Measurements from ENCODE around the gene CHP1.
"Not testable (repeated sequence)": the region's sequence is repeated elsewhere in the genome, so short reads cannot be mapped to it uniquely, and the experiment has no call there.

CHP1 gene

DNA sequence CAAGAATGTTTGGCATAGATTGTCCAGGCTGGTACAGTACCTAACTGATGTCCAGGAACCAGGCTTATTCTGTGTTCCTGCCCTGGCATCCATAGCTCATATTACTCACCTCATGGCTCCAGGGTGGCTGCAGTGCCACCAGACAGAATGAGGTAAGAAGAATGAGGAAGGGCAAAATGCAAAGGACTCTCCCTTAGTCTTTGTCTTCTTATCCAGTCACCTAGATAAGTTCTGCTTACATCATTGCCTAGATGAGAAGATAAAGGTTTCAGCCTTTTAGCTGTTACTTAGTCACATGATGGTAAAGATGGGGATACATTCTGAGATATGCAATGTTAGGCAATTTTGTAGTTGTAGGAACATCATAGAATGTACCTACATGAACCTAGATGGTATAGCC, 45.8 kb downstream of the CHP1 start:
- no peak overlapping the region for H3K4me3 ChIP-seq (ENCODE audit: low read length)
- DNase-seq (ENCODE audit: low read depth): no peak
- TF ChIP-seq CTCF (conservative IDR thresholded peaks at IDR 0.05; ENCODE audit: low read depth, low read length): no peak

DNA sequence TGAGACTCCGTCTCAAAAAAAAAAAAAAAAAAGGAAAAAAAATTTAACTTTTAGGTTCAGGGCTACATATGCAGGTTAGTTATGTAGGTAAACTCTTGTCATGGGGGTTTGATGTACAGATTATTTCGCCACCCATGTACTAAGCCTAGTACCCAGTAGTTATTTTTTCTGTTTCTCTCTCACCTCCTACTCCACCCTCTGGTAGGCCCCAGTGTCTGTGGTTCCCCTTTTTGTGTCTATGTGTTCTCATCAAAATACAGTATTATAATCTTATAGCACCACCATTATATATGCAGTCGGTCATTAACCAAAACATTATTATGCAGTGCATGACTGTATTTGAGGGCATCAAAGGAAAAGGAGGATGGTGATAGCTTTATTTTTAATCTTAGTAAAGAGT, 47.3 kb downstream of the CHP1 start:
- no peak overlapping the region for H3K4me3 ChIP-seq (ENCODE audit: low read length)
- TF ChIP-seq CTCF (conservative IDR thresholded peaks at IDR 0.05; ENCODE audit: low read depth, low read length): no peak
- no peak for DNase-seq (ENCODE audit: low read depth)

GRCh38 chr15:41279535-41280283, 48.6 kb downstream of the CHP1 start:
- H3K4me3 ChIP-seq (ENCODE audit: low read length): no peak overlapping the region
- no peak for TF ChIP-seq CTCF (conservative IDR thresholded peaks at IDR 0.05; ENCODE audit: low read depth, low read length)
- DNase-seq (ENCODE audit: low read depth): no peak

GRCh38 chr15:41281236-41281635, 50.2 kb downstream of the CHP1 start:
- peak; percentile 82 for DNase-seq (ENCODE audit: low read depth)
- TF ChIP-seq CTCF (conservative IDR thresholded peaks at IDR 0.05; ENCODE audit: low read depth, low read length): no peak
- H3K4me3 ChIP-seq (ENCODE audit: low read length): no peak overlapping the region

DNA sequence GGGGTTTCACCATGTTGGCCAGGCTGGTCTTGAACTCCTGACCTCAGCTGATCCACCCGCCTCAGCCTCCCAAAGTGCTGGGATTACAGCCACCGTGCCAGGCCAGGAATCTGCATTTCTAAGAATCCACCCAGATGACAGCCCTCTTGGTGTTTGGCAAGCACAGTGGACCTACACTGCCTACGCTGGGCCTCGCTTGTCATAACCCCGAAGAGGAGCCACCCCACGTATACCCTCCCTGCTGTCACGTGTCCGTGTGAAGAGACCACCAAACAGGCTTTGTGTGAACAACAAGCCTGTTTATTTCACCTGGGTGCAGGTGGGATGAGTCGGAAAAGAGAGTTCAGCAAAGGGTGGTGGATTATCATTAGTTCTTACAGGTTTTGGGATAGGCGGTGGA, 51.4 kb downstream of the CHP1 start:
- H3K4me3 ChIP-seq (ENCODE audit: low read length); DNase-seq (ENCODE audit: low read depth): not testable (repeated sequence)

- H3K4me3 ChIP-seq (ENCODE audit: low read length): peak overlapping the region; percentile 96
- DNase-seq (ENCODE audit: low read depth): not testable (repeated sequence)
Observed at GRCh38 chr15:41282980-41283652, 52.0 kb downstream of the CHP1 start.

DNA sequence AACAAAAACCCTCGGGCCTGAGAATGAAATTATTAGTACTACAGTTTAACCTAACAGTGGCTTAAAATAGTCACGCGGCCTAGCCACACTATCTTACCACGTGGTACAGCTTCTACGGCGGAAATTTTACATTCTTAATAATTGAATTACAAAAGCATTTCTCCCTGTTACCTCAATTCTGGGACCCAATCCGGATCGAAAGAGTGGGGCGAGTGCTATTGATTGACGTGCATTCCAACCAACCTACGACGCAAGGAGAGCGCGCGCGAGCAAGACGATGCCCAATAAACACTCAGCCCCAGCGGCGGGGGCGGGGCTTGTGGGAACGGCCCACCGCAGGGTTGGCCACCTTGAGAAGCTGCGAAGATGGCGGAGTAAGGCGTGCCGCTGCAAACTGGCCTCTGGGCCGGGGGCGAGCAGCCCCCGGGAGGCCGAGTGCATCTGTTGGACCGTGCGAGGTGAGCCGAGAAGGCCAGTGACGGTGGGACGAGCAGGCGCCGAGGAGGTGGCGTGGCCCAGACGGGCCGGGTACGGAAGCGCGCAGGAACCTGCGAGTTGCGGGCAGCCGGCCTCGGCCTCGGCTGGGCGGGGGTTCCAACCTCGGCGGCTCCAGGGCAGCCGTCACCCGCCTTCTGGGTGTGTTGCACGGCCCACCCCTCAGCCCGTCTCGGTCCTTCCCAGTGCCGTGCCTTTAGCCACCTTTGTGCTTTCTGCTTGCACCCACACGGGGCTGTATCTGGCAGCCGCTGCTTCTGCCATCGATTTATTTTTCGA, 52.8 kb downstream of the CHP1 start:
- DNase-seq (ENCODE audit: low read depth): peak; percentile 99
- H3K4me3 ChIP-seq (ENCODE audit: low read length): peak overlapping the region; percentile 96
- TF ChIP-seq CTCF (conservative IDR thresholded peaks at IDR 0.05; ENCODE audit: low read depth, low read length): no peak
